GM12878 (cell line): ENCODE data around the gene KHDC1. TPM values are rescaled to one million over a fixed set of nuclear protein-coding genes. Genes with fewer than 3 reads are reported as not detected.

ENCODE experiments used
- CEBPB ChIP-seq, 2 experiments: fragments of 150-350 bp in 1 of 2; IDR thresholded peaks; 2 replicates each; pipeline ENCODE4 v1.6.1; 2012 to 2014; ENCODE audit warnings: low read depth in 2 of 2, low read length in 2 of 2, borderline replicate concordance in 1 of 2, inconsistent platforms in 1 of 2
- CUX1 ChIP-seq: IDR thresholded peaks from 2 replicates; pipeline ENCODE4 v1.6.1; 2012; ENCODE audit warnings: improper control_type of control experiment, low read depth, low read length; ENCODE audit not compliant: insufficient replicate concordance
- E2F8 ChIP-seq: fragments of 450-650 bp; IDR thresholded peaks from 2 replicates; pipeline ENCODE4 v1.6.1; 2018; ENCODE audit warnings: mild to moderate bottlenecking, low read depth, moderate library complexity; ENCODE audit not compliant: partially characterized antibody
- EGR1 ChIP-seq, 2 experiments: IDR thresholded peaks; 1 replicate in 1 of 2; 2 replicates in 1 of 2; pipeline ENCODE4 v1.6.1; 2011 to 2012; ENCODE audit warnings: low read depth in 2 of 2, low read length in 2 of 2, borderline replicate concordance in 1 of 2, mild to moderate bottlenecking in 1 of 2, moderate library complexity in 1 of 2
- EP300 ChIP-seq, 2 experiments: fragments of 150-350 bp in 1 of 2; IDR thresholded peaks; 2 replicates each; pipeline ENCODE4 v1.6.1; 2011 to 2012; ENCODE audit warnings: low read depth in 2 of 2, low read length in 2 of 2, borderline replicate concordance in 1 of 2, improper control_type of control experiment in 1 of 2, inconsistent platforms in 1 of 2; ENCODE audit not compliant: control insufficient read depth in 1 of 2
- EZH2 ChIP-seq: IDR thresholded peaks from 2 replicates; pipeline ENCODE4 v1.6.1; 2012; ENCODE audit warnings: low read depth, mild to moderate bottlenecking, control low read depth, inconsistent platforms, low read length, borderline replicate concordance; ENCODE audit not compliant: control insufficient read depth
- FOS ChIP-seq: IDR thresholded peaks from 3 replicates; pipeline ENCODE4 v1.6.1; 2011; ENCODE audit warnings: borderline replicate concordance; ENCODE audit not compliant: insufficient read length; ENCODE audit errors: extremely low read depth
- MLLT1 ChIP-seq: fragments of 450-650 bp; IDR thresholded peaks from 2 replicates; pipeline ENCODE4 v1.6.1; 2016; ENCODE audit warnings: mild to moderate bottlenecking
- MTA3 ChIP-seq: IDR thresholded peaks from 2 replicates; pipeline ENCODE4 v1.6.1; 2012; ENCODE audit warnings: low read length, inconsistent platforms, borderline replicate concordance
- NFXL1 ChIP-seq: fragments of 450-650 bp; IDR thresholded peaks from 2 replicates; pipeline ENCODE4 v1.6.1; 2017; ENCODE audit warnings: antibody characterized with exemption, mild to moderate bottlenecking, borderline replicate concordance
- NRF1 ChIP-seq: conservative IDR thresholded peaks from 2 replicates; pipeline ENCODE4 v1.6.1; 2011; ENCODE audit warnings: mild to moderate bottlenecking, low read depth, low read length, improper control_type of control experiment
- POLR2A ChIP-seq: IDR thresholded peaks from 2 replicates; pipeline ENCODE4 v1.6.1; 2011; ENCODE audit warnings: low read depth, mild to moderate bottlenecking, low read length
- RAD51 ChIP-seq: fragments of 450-650 bp; IDR thresholded peaks from 2 replicates; pipeline ENCODE4 v1.6.1; 2016; ENCODE audit warnings: moderate library complexity, mild to moderate bottlenecking, inconsistent platforms
- YBX1 ChIP-seq: fragments of 450-650 bp; IDR thresholded peaks from 2 replicates; pipeline ENCODE4 v1.6.1; 2016; ENCODE audit warnings: antibody characterized with exemption
- ZBTB11 ChIP-seq: fragments of 450-650 bp; formaldehyde crosslinking; IDR thresholded peaks from 2 replicates; pipeline ENCODE4 v1.5.0; 2022; ENCODE audit warnings: mild to moderate bottlenecking, missing genetic modification characterization
- polyA plus RNA-seq, 11 experiments: library from polyadenylated mRNA; depleted of rRNA in 4 of 11; unstranded in 6 of 11; stranded (reverse) in 5 of 11; fragments of >200 nt; fragmentation: Nextera tagmentation in 4 of 11; fragmentation: Illumina TruSeq in 1 of 11; extraction: Ambion mirVana in 4 of 11; extraction: Trizol in 1 of 11; gene quantifications; 1 replicate in 1 of 11; 2 replicates in 10 of 11; pipeline versions ENCODE4 v1.2.1 to v1.2.3, GENCODE V29; 2011 to 2016; ENCODE audit warnings: inconsistent platforms in 2 of 11, missing spikeins in 2 of 11, low read depth in 1 of 11
- total RNA-seq, 4 experiments: library from RNA; depleted of rRNA in 3 of 4; stranded (reverse); fragments of >200 nt in 3 of 4; fragmentation: Illumina TruSeq in 1 of 4; extraction: Trizol in 1 of 4; gene quantifications; 2 replicates each; pipeline versions ENCODE4 v1.2.1 to v1.2.3, GENCODE V29; 2013 to 2021

The KHDC1 gene
- total and polyA plus RNA-seq, 10 of the 15 experiments (the other 5 are each of a cell fraction or from before 2014, with no cell fraction given): 3.3 to 8.7 (median 6.3) TPM

- TF ChIP-seq CUX1 (no peak), POLR2A (peak; percentile 87), FOS (no peak), ZBTB11 (CRISPR knock-in tag) (no peak), MLLT1 (no peak), EP300 (IDR thresholded peaks at IDR 0.05; ENCODE audit: borderline replicate concordance in 1 of 2, control insufficient read depth in 1 of 2, low read depth in 2 of 2, low read length in 2 of 2) (no peak), EZH2 (no peak), EGR1 (IDR thresholded peaks at IDR 0.05; ENCODE audit: borderline replicate concordance in 1 of 2, low read depth in 2 of 2, low read length in 2 of 2) (peak in 1 of 2 experiments; percentile 78; a peak in 2 of 3 replicates), NRF1 (no peak), NFXL1 (no peak), CEBPB (IDR thresholded peaks at IDR 0.05; ENCODE audit: borderline replicate concordance in 1 of 2, low read depth in 2 of 2, low read length in 2 of 2) (no peak), E2F8 (no peak), YBX1 (no peak), RAD51 (no peak), MTA3 (no peak)
These were observed 46.9 kb upstream of the KHDC1 start (continued) for GRCh38 chr6:73309785-73310502.
